SU-DHL-6 (cell line): Measurements from ENCODE around the gene PPP2R3B.

Experiments used
- H2AFZ ChIP-seq: fragments of 200-600 bp; sonication (generic); 2 replicates; pipeline ENCODE4 v1.6.1; 2014; ENCODE audit warnings: low read depth, mild to moderate bottlenecking, moderate library complexity, mixed read lengths, antibody characterized with exemption, low read length; ENCODE audit not compliant: severe bottlenecking
- H3F3A ChIP-seq: fragments of 200-600 bp; shearing (Covaris generic); 2 replicates; pipeline ENCODE4 v1.6.0; 2016; ENCODE audit warnings: antibody characterized with exemption, mild to moderate bottlenecking; ENCODE audit not compliant: insufficient read depth
- H3K27ac ChIP-seq: fragments of 200-600 bp; sonication (generic); 2 replicates; pipeline ENCODE4 v1.5.1; 2016; ENCODE audit warnings: low read depth, mild to moderate bottlenecking, low read length, moderate library complexity, mixed read lengths
- H3K27me3 ChIP-seq: fragments of 200-600 bp; sonication (generic), shearing (Covaris generic); 2 replicates; pipeline ENCODE4 v1.6.0; 2014; ENCODE audit warnings: mild to moderate bottlenecking, low read length
- H3K36me3 ChIP-seq: fragments of 200-600 bp; sonication (generic); 2 replicates; pipeline ENCODE4 v1.6.1; 2014; ENCODE audit warnings: mild to moderate bottlenecking, low read length, mixed read lengths
- H3K4me2 ChIP-seq: fragments of 300-600, 200-600 bp; shearing (Covaris generic), sonication (generic); 2 replicates; pipeline ENCODE4 v1.6.0; 2014; ENCODE audit warnings: low read length, low read depth, mild to moderate bottlenecking; ENCODE audit not compliant: poor library complexity, severe bottlenecking
- H3K4me3 ChIP-seq: fragments of 200-600 bp; sonication (generic); 2 replicates; pipeline ENCODE4 v1.5.1; 2014; ENCODE audit warnings: antibody characterized with exemption, low read length, mild to moderate bottlenecking, mixed read lengths; ENCODE audit not compliant: insufficient read depth, poor library complexity, severe bottlenecking
- H3K79me2 ChIP-seq: fragments of 200-600 bp; sonication (generic); 2 replicates; pipeline ENCODE4 v1.6.1; 2014; ENCODE audit warnings: mild to moderate bottlenecking, low read length, moderate library complexity; ENCODE audit not compliant: insufficient read depth
- H3K9ac ChIP-seq: fragments of 200-600 bp; sonication (generic); 2 replicates; pipeline ENCODE4 v1.7.0; 2014; ENCODE audit warnings: mild to moderate bottlenecking, low read length
- H3K9me2 ChIP-seq: fragments of 200-600 bp; sonication (generic); replicated peaks from 2 replicates; pipeline ENCODE4 v1.6.1; 2014; ENCODE audit warnings: low read length; ENCODE audit not compliant: insufficient read depth
- H3K9me3 ChIP-seq: fragments of 200-600 bp; sonication (generic); 2 replicates; pipeline ENCODE4 v1.6.1; 2014; ENCODE audit warnings: low read length, mixed read lengths; ENCODE audit not compliant: insufficient read depth
- H4K20me1 ChIP-seq: fragments of 200-600 bp; sonication (generic); 2 replicates; pipeline ENCODE4 v1.6.1; 2014; ENCODE audit warnings: low read depth, mild to moderate bottlenecking, antibody characterized with exemption, low read length, moderate library complexity, mixed read lengths
- EZH2phosphoT487 ChIP-seq: fragments of 200-600 bp; sonication (generic), shearing (Covaris generic); conservative IDR thresholded peaks from 2 replicates; pipeline ENCODE4 v1.6.1; 2018; ENCODE audit warnings: mild to moderate bottlenecking, antibody characterized with exemption, low read length, moderate library complexity, mixed read lengths
- TF ChIP-seq, protein P1 (sequence below): fragments of 200-600 bp; sonication (generic); IDR thresholded peaks from one replicate; pipeline ENCODE4 v1.5.1; 2017; ENCODE audit warnings: antibody characterized with exemption, mild to moderate bottlenecking, low read length, moderate library complexity; ENCODE audit not compliant: insufficient read depth, poor library complexity, severe bottlenecking

PPP2R3B gene

DNA sequence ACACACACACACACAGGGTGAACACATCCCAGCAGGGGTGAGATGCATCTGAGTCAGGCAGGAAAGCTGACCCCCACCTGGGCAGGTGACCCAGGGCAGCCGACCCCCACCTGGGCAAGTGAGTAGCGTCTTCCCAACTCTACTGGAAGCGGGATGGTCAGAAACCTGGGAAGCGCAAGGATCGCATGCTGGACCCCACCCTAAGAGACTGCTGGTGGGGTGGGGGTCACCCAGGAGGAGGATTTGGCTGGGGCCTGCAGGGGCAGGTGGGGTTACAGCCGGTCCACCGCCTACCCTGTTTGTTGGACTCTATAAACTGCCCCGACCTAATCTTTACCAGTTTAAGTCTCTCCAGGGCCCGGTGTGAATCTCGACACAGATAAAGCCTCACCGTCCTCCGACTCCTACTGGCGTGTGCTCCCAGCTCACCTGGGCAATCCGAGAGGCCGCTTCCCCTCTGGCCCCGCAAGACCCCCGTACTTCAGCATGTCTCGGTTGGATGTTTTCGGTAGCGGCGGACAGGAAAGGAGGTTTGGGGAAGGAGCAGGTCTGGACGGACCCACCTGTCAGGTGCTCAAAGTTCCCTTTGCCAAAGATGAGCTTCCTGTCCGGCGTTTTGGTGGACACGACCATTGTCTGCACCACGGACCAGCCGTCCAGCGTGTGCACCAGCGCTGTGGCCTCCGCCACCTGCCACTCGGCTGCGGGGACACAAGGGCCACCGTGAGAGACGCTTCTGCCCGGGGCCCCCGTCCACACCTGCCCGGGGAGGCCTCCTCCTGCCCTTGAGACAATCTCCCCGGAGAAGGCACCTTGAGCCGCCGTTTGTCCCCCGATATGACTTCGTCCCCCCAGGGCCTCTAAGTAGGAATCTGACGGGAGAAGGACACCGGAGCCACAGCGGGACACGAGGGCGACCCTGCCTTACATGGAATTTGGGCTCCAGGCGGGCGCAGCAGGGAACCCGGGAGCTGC, 70.1 kb downstream of the PPP2R3B start:
- no peaks in the 10 kb centered on the region for H3K27me3 ChIP-seq
- H3K36me3 ChIP-seq = no peaks in the 10 kb centered on the region
- no peaks in the 10 kb centered on the region for H4K20me1 ChIP-seq
- no peaks in the 10 kb centered on the region for H3K9me2 ChIP-seq
- H3K79me2 ChIP-seq = no peaks in the 10 kb centered on the region
- no peak overlapping the region for H3K4me3 ChIP-seq
- no peak overlapping the region for H3K9ac ChIP-seq
- no peak overlapping the region for H3K27ac ChIP-seq
- no peak overlapping the region for H3K4me2 ChIP-seq
- no peaks in the 10 kb centered on the region for H3F3A ChIP-seq
- no peak overlapping the region for H2AFZ ChIP-seq
- no peak for TF ChIP-seq EZH2phosphoT487
- no peaks in the 10 kb centered on the region for H3K9me3 ChIP-seq

DNA sequence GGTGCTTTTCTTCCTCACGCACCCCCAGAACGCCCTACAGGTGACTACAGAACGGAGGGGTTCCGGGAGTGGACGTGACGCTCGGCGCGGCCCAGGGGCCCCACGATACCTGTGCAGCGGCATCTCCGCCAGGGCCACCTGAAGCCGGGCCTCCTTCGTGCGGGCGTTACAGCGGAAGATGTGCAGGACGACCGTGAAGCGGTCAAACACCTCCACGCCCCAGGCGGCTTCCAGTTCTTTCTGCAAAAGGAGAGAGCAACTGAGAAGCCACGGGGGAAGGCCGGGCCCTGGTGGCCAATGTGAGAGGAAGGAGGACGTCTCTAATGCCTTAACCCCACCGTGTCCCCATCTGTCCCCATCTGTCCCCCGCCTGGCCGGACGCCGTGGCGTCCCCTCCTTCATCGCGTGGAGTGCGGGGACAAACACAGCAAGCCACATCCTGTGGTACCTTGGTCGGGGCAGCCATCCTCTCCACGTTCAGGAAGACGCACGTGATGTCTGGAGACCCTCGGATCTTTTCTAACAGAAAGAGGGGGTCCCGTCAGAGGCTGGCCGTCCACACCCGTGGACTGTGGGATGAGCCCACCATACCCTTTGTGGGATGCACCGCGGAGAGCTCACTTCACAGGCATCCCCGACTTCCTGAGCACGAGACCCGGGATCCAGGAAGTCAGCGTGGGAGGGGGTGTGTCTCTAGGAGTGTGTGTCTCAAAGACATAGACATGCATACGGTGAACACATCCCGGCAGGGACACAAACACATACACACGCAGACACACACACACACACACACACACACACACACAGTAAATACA, 71.7 kb downstream of the PPP2R3B start:
- H3K9ac ChIP-seq = no peak overlapping the region
- no peaks in the 10 kb centered on the region for H3K9me2 ChIP-seq
- H3K27ac ChIP-seq = no peak overlapping the region
- H3K79me2 ChIP-seq = no peaks in the 10 kb centered on the region
- no peaks in the 10 kb centered on the region for H4K20me1 ChIP-seq
- TF ChIP-seq EZH2phosphoT487 = no peak
- TF ChIP-seq, protein P1, sequence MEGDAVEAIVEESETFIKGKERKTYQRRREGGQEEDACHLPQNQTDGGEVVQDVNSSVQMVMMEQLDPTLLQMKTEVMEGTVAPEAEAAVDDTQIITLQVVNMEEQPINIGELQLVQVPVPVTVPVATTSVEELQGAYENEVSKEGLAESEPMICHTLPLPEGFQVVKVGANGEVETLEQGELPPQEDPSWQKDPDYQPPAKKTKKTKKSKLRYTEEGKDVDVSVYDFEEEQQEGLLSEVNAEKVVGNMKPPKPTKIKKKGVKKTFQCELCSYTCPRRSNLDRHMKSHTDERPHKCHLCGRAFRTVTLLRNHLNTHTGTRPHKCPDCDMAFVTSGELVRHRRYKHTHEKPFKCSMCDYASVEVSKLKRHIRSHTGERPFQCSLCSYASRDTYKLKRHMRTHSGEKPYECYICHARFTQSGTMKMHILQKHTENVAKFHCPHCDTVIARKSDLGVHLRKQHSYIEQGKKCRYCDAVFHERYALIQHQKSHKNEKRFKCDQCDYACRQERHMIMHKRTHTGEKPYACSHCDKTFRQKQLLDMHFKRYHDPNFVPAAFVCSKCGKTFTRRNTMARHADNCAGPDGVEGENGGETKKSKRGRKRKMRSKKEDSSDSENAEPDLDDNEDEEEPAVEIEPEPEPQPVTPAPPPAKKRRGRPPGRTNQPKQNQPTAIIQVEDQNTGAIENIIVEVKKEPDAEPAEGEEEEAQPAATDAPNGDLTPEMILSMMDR = no peak
- no peaks in the 10 kb centered on the region for H3K27me3 ChIP-seq
- H3K9me3 ChIP-seq = no peaks in the 10 kb centered on the region
- no peaks in the 10 kb centered on the region for H3K36me3 ChIP-seq
- no peak overlapping the region for H2AFZ ChIP-seq
- no peak overlapping the region for H3K4me2 ChIP-seq
- no peak overlapping the region for H3K4me3 ChIP-seq
- no peaks in the 10 kb centered on the region for H3F3A ChIP-seq

DNA sequence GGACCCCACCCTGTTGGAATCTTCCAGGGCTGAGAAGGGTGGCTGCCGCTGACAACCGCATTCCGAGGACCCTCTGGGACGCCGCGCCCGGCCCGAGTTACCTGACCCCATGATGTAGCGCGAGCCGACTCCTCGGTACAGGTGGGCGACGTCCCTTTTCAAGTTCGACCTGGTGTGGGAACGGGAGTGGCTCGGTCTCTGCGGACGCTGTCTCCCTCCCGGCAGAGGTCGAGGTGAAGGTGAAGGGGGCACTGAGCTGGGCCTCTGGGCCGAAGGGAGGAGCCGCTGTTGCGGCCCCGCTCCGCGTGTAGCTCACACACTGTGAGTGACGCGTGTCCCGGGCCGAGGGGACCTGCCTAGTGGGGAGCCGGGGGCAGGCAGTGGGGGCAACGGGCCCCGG, 72.7 kb downstream of the PPP2R3B start:
- no peaks in the 10 kb centered on the region for H3K36me3 ChIP-seq

More for the DNA sequence above, 72.7 kb downstream of the PPP2R3B start:
- no peaks in the 10 kb centered on the region for H3K79me2 ChIP-seq
- H3K9me3 ChIP-seq = no peaks in the 10 kb centered on the region
- H3K27ac ChIP-seq = no peak overlapping the region
- no peaks in the 10 kb centered on the region for H3K27me3 ChIP-seq
- no peaks in the 10 kb centered on the region for H3F3A ChIP-seq
- H3K4me2 ChIP-seq = no peak overlapping the region
- TF ChIP-seq, protein P1 = no peak
- H2AFZ ChIP-seq = no peak overlapping the region
- no peak overlapping the region for H3K9ac ChIP-seq
- no peaks in the 10 kb centered on the region for H4K20me1 ChIP-seq
- no peaks in the 10 kb centered on the region for H3K9me2 ChIP-seq
- no peak overlapping the region for H3K4me3 ChIP-seq
